Keratinocyte (primary cell): ENCODE data around the gene STIM1.

ENCODE experiments used
- EZH2 ChIP-seq: IDR thresholded peaks from one replicate; pipeline ENCODE4 v1.6.1; 2012; ENCODE audit warnings: inconsistent platforms, mild to moderate bottlenecking, low read length, moderate library complexity
- TF ChIP-seq, protein P1 (sequence below), 3 experiments: IDR thresholded peaks in 1 of 3; conservative IDR thresholded peaks in 1 of 3; optimal IDR thresholded peaks in 1 of 3; 2 replicates in 2 of 3; 3 replicates in 1 of 3; pipeline versions ENCODE3 to v1.5.1; 2011; ENCODE audit warnings: low read length in 3 of 3, mild to moderate bottlenecking in 3 of 3, moderate library complexity in 2 of 3, control low read depth in 1 of 3, inconsistent platforms in 1 of 3; ENCODE audit not compliant: insufficient read depth in 2 of 3; ENCODE audit errors: extremely low read depth in 1 of 3

DNA sequence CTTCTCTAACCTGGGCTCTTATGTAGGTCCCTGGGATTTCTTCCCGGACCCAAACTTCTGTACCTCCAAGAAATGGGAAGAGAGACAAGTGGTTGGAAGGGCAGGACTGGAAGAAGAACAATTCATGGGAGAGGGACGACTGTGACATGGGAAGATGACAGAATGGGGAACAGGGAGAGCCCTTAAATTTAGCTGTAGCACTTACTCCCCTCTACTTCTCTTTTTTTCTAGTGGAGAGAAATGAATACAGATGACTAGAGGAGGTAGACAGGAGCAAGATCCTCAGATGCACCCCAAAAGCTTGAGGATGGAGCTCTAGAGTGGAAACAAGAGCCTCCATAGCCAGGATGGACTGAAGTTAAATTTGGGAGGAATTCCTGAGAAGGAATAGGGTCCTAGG, 17.0 kb upstream of the STIM1 start:
- TF ChIP-seq, protein P1, sequence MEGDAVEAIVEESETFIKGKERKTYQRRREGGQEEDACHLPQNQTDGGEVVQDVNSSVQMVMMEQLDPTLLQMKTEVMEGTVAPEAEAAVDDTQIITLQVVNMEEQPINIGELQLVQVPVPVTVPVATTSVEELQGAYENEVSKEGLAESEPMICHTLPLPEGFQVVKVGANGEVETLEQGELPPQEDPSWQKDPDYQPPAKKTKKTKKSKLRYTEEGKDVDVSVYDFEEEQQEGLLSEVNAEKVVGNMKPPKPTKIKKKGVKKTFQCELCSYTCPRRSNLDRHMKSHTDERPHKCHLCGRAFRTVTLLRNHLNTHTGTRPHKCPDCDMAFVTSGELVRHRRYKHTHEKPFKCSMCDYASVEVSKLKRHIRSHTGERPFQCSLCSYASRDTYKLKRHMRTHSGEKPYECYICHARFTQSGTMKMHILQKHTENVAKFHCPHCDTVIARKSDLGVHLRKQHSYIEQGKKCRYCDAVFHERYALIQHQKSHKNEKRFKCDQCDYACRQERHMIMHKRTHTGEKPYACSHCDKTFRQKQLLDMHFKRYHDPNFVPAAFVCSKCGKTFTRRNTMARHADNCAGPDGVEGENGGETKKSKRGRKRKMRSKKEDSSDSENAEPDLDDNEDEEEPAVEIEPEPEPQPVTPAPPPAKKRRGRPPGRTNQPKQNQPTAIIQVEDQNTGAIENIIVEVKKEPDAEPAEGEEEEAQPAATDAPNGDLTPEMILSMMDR (optimal IDR thresholded peaks at IDR 0.05 in 1 of 3, IDR thresholded peaks at IDR 0.05 in 1 of 3, conservative IDR thresholded peaks at IDR 0.05 in 1 of 3; ENCODE audit: extremely low read depth in 1 of 3, insufficient read depth in 2 of 3, low read length in 3 of 3), result no peak
- no peak for TF ChIP-seq EZH2
